ENCODE data around the gene ZFP2.

The ZFP2 gene

GRCh38 chr5:178883815-178884430 is 11.8 kb upstream of the ZFP2 start:
- Histone ChIP-seq H2AFZ (ENCODE audit: low read depth, low read length) (no peak overlapping the region), H3K27me3 (ENCODE audit: insufficient read depth, low read length) (no peaks in the 10 kb centered on the region), H3K9me3 (ENCODE audit: low read length) (peaks cover 64% of the 10 kb centered on the region), H3K36me3 (ENCODE audit: insufficient read depth, low read length) (peaks cover 54% of the 10 kb centered on the region), H3K4me3 (ENCODE audit: low read length) (no peak overlapping the region), H3K4me1 (ENCODE audit: insufficient read depth, low read length) (no peaks in the 10 kb centered on the region)

GRCh38 chr5:178899289-178899688 is 3.6 kb downstream of the ZFP2 start:
- Histone ChIP-seq H3K36me3 (ENCODE audit: insufficient read depth, low read length) (no peaks in the 10 kb centered on the region), H3K4me1 (ENCODE audit: insufficient read depth, low read length) (no peaks in the 10 kb centered on the region), H3K4me3 (ENCODE audit: low read length) (no peak overlapping the region), H3K9me3 (ENCODE audit: low read length) (peaks cover 25% of the 10 kb centered on the region), H2AFZ (ENCODE audit: low read depth, low read length) (no peak overlapping the region), H3K27me3 (ENCODE audit: insufficient read depth, low read length) (no peaks in the 10 kb centered on the region)

GRCh38 chr5:178902849-178903248 is 7.1 kb downstream of the ZFP2 start:
- Histone ChIP-seq H3K9me3 (ENCODE audit: low read length) (peaks cover 28% of the 10 kb centered on the region), H3K4me3 (ENCODE audit: low read length) (no peak overlapping the region), H3K4me1 (ENCODE audit: insufficient read depth, low read length) (no peaks in the 10 kb centered on the region), H3K36me3 (ENCODE audit: insufficient read depth, low read length) (no peaks in the 10 kb centered on the region), H3K27me3 (ENCODE audit: insufficient read depth, low read length) (no peaks in the 10 kb centered on the region), H2AFZ (ENCODE audit: low read depth, low read length) (no peak overlapping the region)

DNA sequence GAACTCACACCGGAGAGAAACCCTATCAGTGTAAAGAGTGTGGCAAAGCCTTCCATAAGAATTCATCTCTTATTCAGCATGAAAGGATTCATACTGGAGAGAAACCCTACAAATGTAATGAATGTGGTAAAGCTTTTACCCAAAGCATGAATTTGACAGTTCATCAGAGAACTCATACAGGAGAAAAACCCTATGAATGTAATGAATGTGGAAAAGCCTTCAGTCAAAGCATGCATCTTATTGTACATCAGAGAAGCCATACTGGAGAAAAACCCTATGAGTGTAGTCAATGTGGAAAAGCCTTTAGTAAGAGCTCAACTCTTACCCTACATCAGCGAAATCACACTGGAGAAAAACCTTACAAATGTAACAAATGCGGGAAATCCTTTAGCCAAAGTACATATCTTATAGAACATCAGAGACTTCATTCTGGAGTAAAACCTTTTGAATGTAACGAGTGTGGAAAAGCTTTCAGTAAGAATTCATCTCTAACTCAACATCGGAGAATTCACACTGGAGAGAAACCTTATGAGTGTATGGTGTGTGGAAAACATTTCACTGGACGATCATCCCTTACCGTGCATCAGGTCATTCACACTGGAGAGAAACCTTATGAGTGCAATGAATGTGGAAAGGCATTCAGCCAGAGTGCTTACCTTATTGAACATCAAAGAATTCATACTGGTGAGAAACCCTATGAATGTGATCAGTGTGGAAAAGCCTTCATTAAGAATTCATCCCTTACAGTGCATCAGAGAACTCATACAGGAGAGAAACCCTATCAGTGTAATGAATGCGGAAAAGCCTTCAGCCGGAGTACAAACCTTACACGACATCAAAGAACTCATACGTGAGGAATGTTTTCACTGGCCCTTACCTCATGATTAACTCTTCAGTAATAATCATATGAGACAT is 36.4 kb downstream of the ZFP2 start:
- Histone ChIP-seq H3K36me3 (ENCODE audit: insufficient read depth, low read length) (no peaks in the 10 kb centered on the region), H3K4me1 (ENCODE audit: insufficient read depth, low read length) (no peaks in the 10 kb centered on the region), H3K9me3 (ENCODE audit: low read length) (peaks cover 69% of the 10 kb centered on the region), H3K27me3 (ENCODE audit: insufficient read depth, low read length) (no peaks in the 10 kb centered on the region), H2AFZ (ENCODE audit: low read depth, low read length) (no peak overlapping the region), H3K4me3 (ENCODE audit: low read length) (no peak overlapping the region)

- Histone ChIP-seq H3K9me3 (ENCODE audit: low read length) (peaks cover 73% of the 10 kb centered on the region), H3K4me1 (ENCODE audit: insufficient read depth, low read length) (no peaks in the 10 kb centered on the region), H3K4me3 (ENCODE audit: low read length) (peak within 1 kb of the TSS; percentile 77), H3K36me3 (ENCODE audit: insufficient read depth, low read length) (peaks cover under 1% of the 10 kb centered on the region), H2AFZ (ENCODE audit: low read depth, low read length) (peak within 1 kb of the TSS; percentile 84), H3K27me3 (ENCODE audit: insufficient read depth, low read length) (no peaks in the 10 kb centered on the region)
Observed at GRCh38 chr5:178940569-178941360, 45.1 kb downstream of the ZFP2 start, which contains the start of gene ZNF454. ZNF454 (plus strand) TSS chr5:178941198; CDS start chr5:178942792, 1,594 bp downstream.

- Histone ChIP-seq H3K27me3 (ENCODE audit: insufficient read depth, low read length) (no peaks in the 10 kb centered on the region), H3K4me1 (ENCODE audit: insufficient read depth, low read length) (no peaks in the 10 kb centered on the region), H2AFZ (ENCODE audit: low read depth, low read length) (peak overlapping the region; percentile 84), H3K9me3 (ENCODE audit: low read length) (peaks cover 74% of the 10 kb centered on the region), H3K4me3 (ENCODE audit: low read length) (peak overlapping the region; percentile 77), H3K36me3 (ENCODE audit: insufficient read depth, low read length) (peaks cover 5% of the 10 kb centered on the region)
Observed at GRCh38 chr5:178941361-178941760, 45.6 kb downstream of the ZFP2 start.

- Histone ChIP-seq H3K27me3 (ENCODE audit: insufficient read depth, low read length) (no peaks in the 10 kb centered on the region), H3K4me1 (ENCODE audit: insufficient read depth, low read length) (no peaks in the 10 kb centered on the region), H3K4me3 (ENCODE audit: low read length) (no peak overlapping the region), H3K36me3 (ENCODE audit: insufficient read depth, low read length) (peaks cover 22% of the 10 kb centered on the region), H3K9me3 (ENCODE audit: low read length) (peaks cover 59% of the 10 kb centered on the region), H2AFZ (ENCODE audit: low read depth, low read length) (no peak overlapping the region)
Observed at GRCh38 chr5:178965465-178966055, 69.8 kb downstream of the ZFP2 start.

GRCh38 chr5:178981381-178981780 is 85.7 kb downstream of the ZFP2 start:
- Histone ChIP-seq H3K4me3 (ENCODE audit: low read length) (no peak overlapping the region), H3K9me3 (ENCODE audit: low read length) (peaks cover 40% of the 10 kb centered on the region), H3K27me3 (ENCODE audit: insufficient read depth, low read length) (no peaks in the 10 kb centered on the region), H2AFZ (ENCODE audit: low read depth, low read length) (no peak overlapping the region), H3K4me1 (ENCODE audit: insufficient read depth, low read length) (no peaks in the 10 kb centered on the region), H3K36me3 (ENCODE audit: insufficient read depth, low read length) (no peaks in the 10 kb centered on the region)

Measured in neuron (in vitro differentiated cells).